ENCODE data around the gene HIGD1A. TPM values are rescaled to one million over a fixed set of nuclear protein-coding genes. Genes with fewer than 3 reads are reported as not detected.

HIGD1A gene
- total RNA-seq, 1 donor from 2014 or later, result 266 TPM

GRCh38 chr3:42745776-42746454, 58.4 kb downstream of the HIGD1A start:
- DNase-seq (ENCODE audit: low spot score), result peak; percentile 61
- intact Hi-C loops (cut with DNase I), result loop anchor here (5.0 kb wide), 2 partner anchors 144 to 164 kb away; partner anchors contain the start of genes NKTR and SEC22C

DNA sequence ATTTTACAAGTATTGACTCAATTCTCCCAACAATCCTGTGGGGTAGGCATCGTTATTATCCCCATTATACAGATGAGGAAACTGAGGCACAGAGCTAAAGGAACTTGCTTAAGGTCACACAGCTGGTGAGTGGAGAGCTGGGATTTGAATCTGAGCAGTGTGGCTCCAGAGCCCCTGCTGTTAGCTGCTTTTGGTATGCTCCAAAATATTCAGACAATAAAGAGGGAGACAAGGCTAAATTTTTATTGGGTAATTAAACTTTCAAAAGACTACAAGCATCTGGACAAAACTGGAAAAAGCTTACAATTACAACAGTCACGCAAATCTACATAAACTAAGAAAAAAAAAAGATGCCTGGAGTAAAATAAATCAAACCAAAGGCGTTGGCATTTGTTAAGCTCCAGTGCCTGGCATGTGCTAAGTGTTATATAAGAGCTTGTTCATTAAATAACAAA, 59.0 kb downstream of the HIGD1A start:
- DNase-seq (ENCODE audit: low spot score), result no peak
- intact Hi-C loops (cut with DNase I), result loop anchor here (5.0 kb wide), 2 partner anchors 143 to 163 kb away; partner anchors contain the start of genes NKTR and SEC22C

GRCh38 chr3:42743204-42743995, 60.9 kb downstream of the HIGD1A start:
- no peak for DNase-seq (ENCODE audit: low spot score)
- intact Hi-C loops (cut with DNase I), result no loop called here

- intact Hi-C loops (cut with DNase I), result no loop called here
- no peak for DNase-seq (ENCODE audit: low spot score)
These were observed 61.6 kb downstream of the HIGD1A start for GRCh38 chr3:42742688-42743087.

GRCh38 chr3:42742259-42742658, 62.0 kb downstream of the HIGD1A start:
- no peak for DNase-seq (ENCODE audit: low spot score)
- intact Hi-C loops (cut with DNase I), result no loop called here

GRCh38 chr3:42741796-42742195, 62.5 kb downstream of the HIGD1A start:
- intact Hi-C loops (cut with DNase I), result no loop called here
- no peak for DNase-seq (ENCODE audit: low spot score)

GRCh38 chr3:42739401-42740158, 64.7 kb downstream of the HIGD1A start:
- peak; percentile 92 for DNase-seq (ENCODE audit: low spot score)
- intact Hi-C loops (cut with DNase I), result loop anchor here (1.0 kb wide), 3 partner anchors 37 to 86 kb away; partner anchors contain the start of genes HHATL and ZBTB47

GRCh38 chr3:42736531-42736930, 67.8 kb downstream of the HIGD1A start:
- no peak for DNase-seq (ENCODE audit: low spot score)
- intact Hi-C loops (cut with DNase I), result no loop called here

DNA sequence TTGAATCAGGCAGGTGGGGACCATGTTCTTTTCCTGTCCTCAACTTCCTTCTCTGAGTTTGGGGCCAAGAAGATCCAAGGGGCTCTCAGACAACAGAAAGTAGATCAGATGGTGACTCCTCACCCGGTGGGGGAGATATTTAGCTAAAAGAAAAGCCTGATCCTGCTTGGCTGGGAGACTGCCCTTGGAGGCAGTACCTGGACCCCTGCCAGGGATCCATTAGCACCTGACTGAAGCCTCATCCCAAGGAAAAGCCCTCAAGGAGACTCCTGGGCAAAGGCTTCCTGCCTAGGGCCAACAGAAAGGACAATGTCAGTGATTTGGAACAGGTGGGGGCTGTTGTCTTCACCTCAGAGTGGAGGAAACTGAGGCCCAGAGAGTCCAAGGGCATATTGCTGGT, 68.2 kb downstream of the HIGD1A start:
- intact Hi-C loops (cut with DNase I), result no loop called here
- no peak for DNase-seq (ENCODE audit: low spot score)

DNA sequence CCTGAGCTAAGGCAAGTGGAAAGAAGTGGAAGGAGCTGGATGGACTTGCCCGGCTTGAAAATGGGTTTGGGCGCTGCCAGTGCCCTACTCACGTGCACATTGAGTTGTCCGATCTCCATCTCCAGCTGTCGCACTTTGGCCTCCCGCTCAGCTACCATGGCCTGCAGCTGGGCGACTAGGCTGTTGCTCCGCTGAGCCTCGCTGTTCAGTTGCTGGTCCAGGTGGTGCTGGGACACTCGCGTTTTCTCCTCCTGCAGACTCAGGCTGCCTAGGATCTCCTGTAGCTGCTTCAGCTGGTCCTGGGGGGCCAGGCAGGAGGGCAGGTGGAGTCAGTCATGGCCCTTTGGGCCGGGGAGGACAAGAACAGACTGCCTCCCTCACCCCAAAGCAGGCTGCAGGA, 68.7 kb downstream of the HIGD1A start:
- DNase-seq (ENCODE audit: low spot score), result no peak
- intact Hi-C loops (cut with DNase I), result no loop called here

GRCh38 chr3:42735019-42735418, 69.3 kb downstream of the HIGD1A start:
- no peak for DNase-seq (ENCODE audit: low spot score)
- intact Hi-C loops (cut with DNase I), result no loop called here

DNA sequence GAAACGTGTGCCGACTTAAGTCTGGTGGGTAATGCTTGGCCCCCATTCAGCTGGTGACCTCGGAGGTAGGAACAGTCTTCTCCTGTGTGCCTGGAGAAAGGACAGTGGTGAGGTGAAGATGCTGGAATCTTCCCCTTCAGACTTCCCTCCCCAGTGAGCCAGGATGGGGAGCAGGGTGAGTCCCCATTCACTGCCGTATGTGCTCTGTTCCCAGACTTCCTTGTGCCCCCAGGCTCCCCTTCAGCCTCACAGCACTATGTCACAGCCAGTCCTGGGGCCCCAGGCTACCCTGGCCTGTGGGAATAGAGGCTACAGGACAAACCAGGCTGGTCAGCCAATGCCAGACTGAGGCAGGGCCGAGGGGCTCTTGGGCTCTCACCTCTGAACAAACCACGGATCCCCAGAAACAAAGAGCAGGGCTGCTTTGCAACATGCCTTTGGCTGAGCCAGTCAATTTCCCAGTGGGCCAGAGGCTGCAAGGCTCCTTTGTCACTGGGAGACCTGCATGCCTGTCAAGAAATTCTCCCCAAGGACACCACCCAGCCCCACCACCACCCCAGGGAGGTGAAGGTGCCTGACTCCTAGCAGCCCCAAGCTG, 69.9 kb downstream of the HIGD1A start:
- intact Hi-C loops (cut with DNase I), result no loop called here
- DNase-seq (ENCODE audit: low spot score), result no peak

DNA sequence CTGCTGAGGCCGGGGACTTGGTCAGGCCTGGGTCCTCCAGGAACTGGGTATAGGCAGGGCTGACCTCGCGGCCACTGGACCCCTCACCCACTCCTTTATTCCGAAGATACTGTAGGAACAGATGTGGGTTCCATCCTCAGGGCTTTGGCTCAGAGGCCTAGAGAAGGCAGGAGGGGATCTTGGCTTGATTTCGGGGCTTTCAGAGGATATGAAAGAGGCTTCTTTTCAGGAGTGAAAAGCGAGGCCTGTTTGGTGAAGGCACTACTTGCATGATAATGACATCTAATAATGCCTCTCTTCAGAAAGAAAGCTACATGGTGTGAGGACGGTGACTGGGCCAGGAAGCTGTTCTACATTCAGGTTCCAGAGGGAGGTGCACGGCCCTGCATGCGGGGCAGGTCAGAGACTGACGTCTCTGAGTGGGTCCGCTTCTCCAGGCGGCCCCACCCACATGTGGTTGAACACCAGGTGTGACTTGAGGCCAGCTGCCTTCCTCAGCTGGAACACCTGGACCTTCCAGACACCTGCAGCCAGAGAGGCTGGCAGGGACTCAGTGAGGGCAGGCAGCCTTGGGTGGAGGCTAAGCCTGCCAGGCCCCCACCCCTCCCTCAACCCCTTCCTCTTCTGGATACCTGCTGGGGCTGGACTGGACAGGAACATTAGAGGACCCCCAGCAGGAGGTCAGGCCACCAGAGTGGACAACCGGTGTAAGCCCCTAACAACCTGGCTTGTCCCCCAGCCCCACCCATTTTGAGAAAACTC, 70.6 kb downstream of the HIGD1A start:
- DNase-seq (ENCODE audit: low spot score), result no peak

More for the DNA sequence above, 70.6 kb downstream of the HIGD1A start:
- intact Hi-C loops (cut with DNase I), result no loop called here

Other genes starting within 250 kb of the HIGD1A start
- gene SEC22C, start 222.5 kb downstream of the HIGD1A start, total RNA-seq, result 31.5 TPM
- 9.6 TPM for gene SS18L2, start 213.6 kb downstream of the HIGD1A start, total RNA-seq
- 35.1 TPM for gene NKTR, start 203.8 kb downstream of the HIGD1A start, total RNA-seq
- 202 TPM for gene ZBTB47, start 150.8 kb downstream of the HIGD1A start, total RNA-seq
- gene KLHL40, start 119.0 kb downstream of the HIGD1A start, total RNA-seq, result 0.57 TPM
- 505 TPM for gene HHATL, start 101.7 kb downstream of the HIGD1A start, total RNA-seq
- 1.1 TPM for gene CCDC13, start 31.2 kb downstream of the HIGD1A start, total RNA-seq
- 1.5 TPM for gene ACKR2, start 5.0 kb upstream of the HIGD1A start, total RNA-seq
- not detected for gene CYP8B1, start 71.4 kb upstream of the HIGD1A start, total RNA-seq
- 6.6 TPM for gene ZNF662, start 101.7 kb upstream of the HIGD1A start, total RNA-seq
- 0.16 TPM for gene GASK1A, start 174.8 kb upstream of the HIGD1A start, total RNA-seq

All from cardiac septum (tissue), 1 donor.